Neural crest cell (in vitro differentiated cells): Measurements from ENCODE around the gene DUSP7. TPM values are rescaled to one million over a fixed set of nuclear protein-coding genes. Genes with fewer than 3 reads are reported as not detected.
A peak's percentile ranks its signal among the peaks of the same experiment; 100 is the strongest.

Source experiments
- DNase-seq: peaks from one replicate; pipeline ENCODE4 v3.0.0; 2021; ENCODE audit warnings: low read depth, mixed read lengths, low spot score
- H3K27ac Mint-ChIP-seq: one replicate; pipeline ENCODE4 v1.8.0; 2021; ENCODE audit warnings: mild to moderate bottlenecking, mixed read lengths; ENCODE audit not compliant: unreplicated experiment
- H3K27me3 Mint-ChIP-seq: 2 replicates; pipeline ENCODE4 v1.8.0; 2021; ENCODE audit warnings: low read depth, mild to moderate bottlenecking, mixed read lengths
- H3K36me3 Mint-ChIP-seq: 2 replicates; pipeline ENCODE4 v1.8.0; 2021; ENCODE audit warnings: low read depth, mild to moderate bottlenecking, mixed read lengths
- H3K4me1 Mint-ChIP-seq: 2 replicates; pipeline ENCODE4 v1.8.0; 2021; ENCODE audit warnings: mixed read lengths
- H3K4me3 Mint-ChIP-seq: one replicate; pipeline ENCODE4 v1.8.0; 2021; ENCODE audit warnings: mild to moderate bottlenecking, mixed read lengths
- H3K9me3 Mint-ChIP-seq: 2 replicates; pipeline ENCODE4 v1.8.0; 2021; ENCODE audit warnings: mixed read lengths
- long read RNA-seq: library from polyadenylated mRNA; unstranded; transcript quantifications from one replicate; pipeline ENCODE4 v2.0.0, GENCODE V29; 2020
- total RNA-seq: library from RNA; stranded (reverse); gene quantifications from 2 replicates; pipeline ENCODE4 v1.2.1, GENCODE V29; 2021
- TF ChIP-seq, protein P1 (sequence below): fragments of 200-600 bp; sonication (generic); conservative IDR thresholded peaks from 2 replicates; pipeline ENCODE4 v1.5.0; 2021; ENCODE audit warnings: antibody characterized with exemption, mild to moderate bottlenecking

Gene DUSP7, protein sequence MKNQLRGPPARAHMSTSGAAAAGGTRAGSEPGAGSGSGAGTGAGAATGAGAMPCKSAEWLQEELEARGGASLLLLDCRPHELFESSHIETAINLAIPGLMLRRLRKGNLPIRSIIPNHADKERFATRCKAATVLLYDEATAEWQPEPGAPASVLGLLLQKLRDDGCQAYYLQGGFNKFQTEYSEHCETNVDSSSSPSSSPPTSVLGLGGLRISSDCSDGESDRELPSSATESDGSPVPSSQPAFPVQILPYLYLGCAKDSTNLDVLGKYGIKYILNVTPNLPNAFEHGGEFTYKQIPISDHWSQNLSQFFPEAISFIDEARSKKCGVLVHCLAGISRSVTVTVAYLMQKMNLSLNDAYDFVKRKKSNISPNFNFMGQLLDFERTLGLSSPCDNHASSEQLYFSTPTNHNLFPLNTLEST
- 24.2 and 24.3 TPM in 2 replicates for total RNA-seq
- long read RNA-seq, result 0 reads

DNA sequence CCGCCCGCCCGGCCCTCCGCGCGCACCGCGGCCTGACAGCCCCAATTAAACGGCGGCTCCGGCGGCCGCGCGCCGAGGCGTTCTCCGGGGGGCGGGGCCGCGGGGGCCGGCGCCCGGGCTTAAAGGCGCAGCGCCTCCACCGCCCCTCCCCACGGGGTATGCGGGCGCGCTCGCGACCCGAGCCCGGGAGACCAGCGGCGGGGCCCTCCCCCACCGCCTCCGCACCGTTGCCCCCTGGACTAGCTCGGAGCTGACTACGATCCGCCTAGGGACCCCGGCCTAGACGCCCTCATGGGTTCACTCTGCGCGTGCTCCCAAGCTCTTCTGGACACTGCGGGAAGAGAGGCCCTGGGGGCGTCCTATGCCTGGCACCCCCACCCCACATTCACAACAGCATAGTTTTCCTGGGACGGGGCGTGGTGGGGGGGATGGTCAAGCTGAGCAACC, at the start of gene DUSP7:
Gene DUSP7 (minus strand): TSS at position 51 of the 447 bp plus-strand sequence. CDS start 205 bp downstream, outside the sequence.
- TF ChIP-seq, protein P1, sequence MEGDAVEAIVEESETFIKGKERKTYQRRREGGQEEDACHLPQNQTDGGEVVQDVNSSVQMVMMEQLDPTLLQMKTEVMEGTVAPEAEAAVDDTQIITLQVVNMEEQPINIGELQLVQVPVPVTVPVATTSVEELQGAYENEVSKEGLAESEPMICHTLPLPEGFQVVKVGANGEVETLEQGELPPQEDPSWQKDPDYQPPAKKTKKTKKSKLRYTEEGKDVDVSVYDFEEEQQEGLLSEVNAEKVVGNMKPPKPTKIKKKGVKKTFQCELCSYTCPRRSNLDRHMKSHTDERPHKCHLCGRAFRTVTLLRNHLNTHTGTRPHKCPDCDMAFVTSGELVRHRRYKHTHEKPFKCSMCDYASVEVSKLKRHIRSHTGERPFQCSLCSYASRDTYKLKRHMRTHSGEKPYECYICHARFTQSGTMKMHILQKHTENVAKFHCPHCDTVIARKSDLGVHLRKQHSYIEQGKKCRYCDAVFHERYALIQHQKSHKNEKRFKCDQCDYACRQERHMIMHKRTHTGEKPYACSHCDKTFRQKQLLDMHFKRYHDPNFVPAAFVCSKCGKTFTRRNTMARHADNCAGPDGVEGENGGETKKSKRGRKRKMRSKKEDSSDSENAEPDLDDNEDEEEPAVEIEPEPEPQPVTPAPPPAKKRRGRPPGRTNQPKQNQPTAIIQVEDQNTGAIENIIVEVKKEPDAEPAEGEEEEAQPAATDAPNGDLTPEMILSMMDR, result no peak
- H3K4me3 Mint-ChIP-seq, result peak within 1 kb of the TSS; percentile 93
- no peaks in the 10 kb centered on the region for H3K36me3 Mint-ChIP-seq
- H3K4me1 Mint-ChIP-seq, result peaks cover 27% of the 10 kb centered on the region
- H3K27me3 Mint-ChIP-seq, result no peaks in the 10 kb centered on the region
- H3K27ac Mint-ChIP-seq, result peak within 1 kb of the TSS; percentile 82
- H3K9me3 Mint-ChIP-seq, result no peaks in the 10 kb centered on the region
- DNase-seq, result peak; percentile 64

DNA sequence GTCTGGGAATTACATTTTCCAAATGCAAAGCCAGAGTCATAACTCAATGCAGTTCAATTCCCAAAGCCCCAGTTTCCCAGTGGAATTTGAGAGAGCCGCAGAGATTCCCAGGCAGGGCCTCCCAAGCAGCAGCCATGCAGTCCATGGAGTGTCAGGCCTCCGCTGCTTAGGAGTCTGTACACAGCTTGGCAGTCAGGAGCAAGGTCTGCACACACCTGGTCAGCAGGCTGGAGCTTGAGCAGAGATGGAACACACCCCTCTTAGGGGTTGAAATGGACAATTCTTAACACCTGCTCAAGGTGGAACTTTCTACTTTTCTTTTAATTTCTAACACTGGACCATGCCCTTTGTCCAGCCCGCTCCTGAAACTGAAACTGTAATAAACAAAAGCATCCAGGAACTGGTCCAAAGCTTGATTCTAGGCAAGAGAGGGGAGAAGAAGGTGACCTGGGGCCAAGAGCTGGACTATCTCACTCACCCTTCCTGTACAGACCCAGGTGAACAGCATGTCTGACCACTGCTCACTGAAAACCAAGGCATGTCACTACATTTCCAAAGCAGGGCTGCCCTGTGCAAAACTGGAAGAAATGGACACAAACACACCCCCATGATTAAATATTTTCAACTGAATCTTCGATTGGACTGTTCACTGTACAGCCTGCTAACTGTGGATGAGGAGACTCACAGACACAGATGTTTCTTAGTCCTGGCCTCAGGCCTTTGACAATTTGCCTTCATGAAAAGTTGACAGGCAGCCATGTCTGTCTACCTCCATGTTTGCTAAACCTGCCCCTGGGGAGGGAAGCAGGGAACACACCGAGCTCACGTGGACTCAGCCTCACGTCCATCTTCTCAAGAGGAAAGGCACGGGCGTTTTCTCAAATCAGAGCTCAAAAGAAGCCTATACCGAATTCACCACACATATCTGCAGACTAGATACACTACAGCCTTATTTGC, 48.6 kb upstream of the DUSP7 start:
- H3K36me3 Mint-ChIP-seq, result peaks cover 33% of the 10 kb centered on the region
- H3K4me1 Mint-ChIP-seq, result peaks cover 23% of the 10 kb centered on the region
- H3K9me3 Mint-ChIP-seq, result peaks cover 7% of the 10 kb centered on the region
- H3K27me3 Mint-ChIP-seq, result no peaks in the 10 kb centered on the region
- no peak for DNase-seq
- TF ChIP-seq, protein P1, result no peak
- no peak overlapping the region for H3K27ac Mint-ChIP-seq
- H3K4me3 Mint-ChIP-seq, result no peak overlapping the region

DNA sequence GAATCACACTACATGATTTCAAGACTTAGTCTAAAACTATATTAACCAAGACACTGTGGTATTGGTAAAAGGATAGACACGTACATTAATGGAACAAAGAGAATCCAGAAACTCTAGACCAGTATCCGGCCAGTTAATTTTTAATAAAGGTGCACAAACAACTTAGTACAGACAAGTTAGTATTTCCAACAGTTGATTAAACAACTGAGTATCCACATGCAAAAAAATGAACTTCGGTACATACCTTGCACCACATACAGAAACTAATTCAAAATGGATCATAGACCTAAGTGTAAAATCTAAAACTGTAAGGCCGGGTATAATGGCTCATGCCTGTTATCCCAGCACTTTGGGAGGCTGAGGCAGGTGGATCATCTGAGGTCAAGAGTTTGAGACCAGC, 46.6 kb upstream of the DUSP7 start:
- Mint-ChIP-seq H3K4me3 (no peak overlapping the region), H3K4me1 (peaks cover 3% of the 10 kb centered on the region), H3K36me3 (peaks cover 33% of the 10 kb centered on the region), H3K9me3 (peaks cover 7% of the 10 kb centered on the region), H3K27me3 (no peaks in the 10 kb centered on the region), H3K27ac (no peak overlapping the region)
- DNase-seq, result no peak
- TF ChIP-seq, protein P1, result no peak

DNA sequence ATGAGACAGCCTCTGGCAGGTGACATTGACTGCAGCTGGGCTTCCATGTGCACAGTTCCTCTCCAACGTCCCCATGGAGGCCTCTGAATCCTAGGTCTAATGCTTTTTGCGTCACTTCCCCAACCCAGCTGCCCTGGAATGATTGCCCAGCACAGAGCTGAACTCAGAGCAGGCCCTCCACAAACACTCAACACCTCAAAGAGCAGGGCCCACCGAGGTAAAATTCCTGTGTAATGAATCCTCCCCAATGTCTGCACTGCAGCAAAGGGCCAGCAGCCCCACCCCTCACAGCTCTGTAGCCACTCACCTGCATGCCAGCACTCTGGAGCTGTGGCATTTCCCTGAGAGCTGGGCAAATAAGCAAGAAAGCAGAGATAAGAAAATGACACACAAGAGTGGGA, 42.6 kb upstream of the DUSP7 start:
- H3K4me1 Mint-ChIP-seq, result no peaks in the 10 kb centered on the region
- no peak for DNase-seq
- TF ChIP-seq, protein P1, result no peak
- H3K27ac Mint-ChIP-seq, result no peak overlapping the region
- peaks cover 27% of the 10 kb centered on the region for H3K36me3 Mint-ChIP-seq
- H3K27me3 Mint-ChIP-seq, result no peaks in the 10 kb centered on the region
- H3K4me3 Mint-ChIP-seq, result no peak overlapping the region
- peaks cover 7% of the 10 kb centered on the region for H3K9me3 Mint-ChIP-seq

DNA sequence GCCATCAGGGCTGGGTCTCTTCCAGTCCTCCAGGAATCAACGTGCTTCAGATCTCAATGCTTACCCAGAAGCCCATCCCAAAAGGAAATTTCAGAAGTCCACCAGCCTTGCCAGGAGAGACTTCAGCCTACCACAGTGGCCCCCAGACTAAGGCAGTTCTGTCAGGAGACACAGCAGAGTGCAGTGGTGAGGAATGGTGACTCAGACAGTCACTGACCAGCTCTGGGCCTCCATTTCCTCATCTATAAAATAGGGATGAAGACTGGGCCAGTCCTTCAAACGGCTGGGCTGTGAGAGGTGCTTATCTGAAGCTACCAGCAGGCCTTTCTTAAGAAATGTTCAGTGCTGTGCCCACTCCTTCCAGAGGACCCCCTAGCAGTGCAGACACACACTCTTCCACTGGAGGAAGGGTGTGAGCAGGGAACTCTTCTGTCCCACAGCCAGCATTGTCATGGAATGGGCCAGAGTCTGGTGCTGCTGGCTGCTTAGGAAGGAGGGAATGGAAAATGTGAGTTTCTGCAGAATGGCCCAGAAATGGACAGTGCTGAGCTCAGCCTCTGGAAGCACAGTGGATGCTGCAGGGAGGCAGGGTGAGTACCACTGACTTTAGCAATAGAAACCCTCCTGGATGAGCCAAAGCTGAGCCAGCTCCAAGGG, 41.6 kb upstream of the DUSP7 start:
- Mint-ChIP-seq H3K36me3 (peaks cover 24% of the 10 kb centered on the region), H3K4me1 (no peaks in the 10 kb centered on the region), H3K27me3 (no peaks in the 10 kb centered on the region), H3K9me3 (peaks cover 7% of the 10 kb centered on the region), H3K27ac (no peak overlapping the region), H3K4me3 (no peak overlapping the region)
- no peak for DNase-seq
- TF ChIP-seq, protein P1, result no peak
